Prostate gland (tissue), 2 donors: ENCODE data around the gene CUL1.

ENCODE experiments used
- POLR2A ChIP-seq: fragments of 450-650 bp; IDR thresholded peaks from one replicate; pipeline ENCODE4 v1.6.1; 2016; ENCODE audit warnings: antibody characterized with exemption, mild to moderate bottlenecking
- POLR2AphosphoS5 ChIP-seq: sonication (generic); formaldehyde crosslinking; IDR thresholded peaks from one replicate; pipeline ENCODE4 v1.6.1; 2017; ENCODE audit warnings: antibody characterized with exemption
- TF ChIP-seq, protein P1 (sequence below), 4 experiments: fragments of 200-600 bp in 2 of 4; fragments of 450-650 bp in 2 of 4; sonication (generic) in 2 of 4; IDR thresholded peaks; 1 replicate in 3 of 4; 2 replicates in 1 of 4; pipeline ENCODE4 v1.5.1; 2016 to 2019; ENCODE audit warnings: antibody characterized with exemption in 4 of 4, mild to moderate bottlenecking in 2 of 4, moderate library complexity in 2 of 4

DNA sequence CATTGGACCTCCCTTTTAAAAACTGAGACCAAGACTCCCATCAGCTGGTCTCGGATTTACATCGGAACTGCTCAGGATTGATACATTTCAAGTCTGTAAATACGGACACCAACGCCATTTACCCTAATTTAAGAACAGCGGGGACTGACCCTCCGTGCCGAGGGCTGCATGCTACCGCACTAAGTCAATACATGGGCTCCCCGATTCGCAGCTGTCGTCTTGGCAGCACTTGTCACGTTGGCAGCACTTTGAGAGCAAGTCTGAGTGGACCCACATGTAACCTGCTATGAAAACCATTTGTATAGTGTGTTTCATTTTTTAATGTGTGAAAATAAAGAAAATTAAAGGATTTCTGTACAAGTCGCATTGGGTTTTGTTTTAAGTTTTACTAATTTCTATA lies 102.0 kb downstream of the CUL1 start:
- TF ChIP-seq POLR2AphosphoS5 = no peak
- TF ChIP-seq, protein P1, sequence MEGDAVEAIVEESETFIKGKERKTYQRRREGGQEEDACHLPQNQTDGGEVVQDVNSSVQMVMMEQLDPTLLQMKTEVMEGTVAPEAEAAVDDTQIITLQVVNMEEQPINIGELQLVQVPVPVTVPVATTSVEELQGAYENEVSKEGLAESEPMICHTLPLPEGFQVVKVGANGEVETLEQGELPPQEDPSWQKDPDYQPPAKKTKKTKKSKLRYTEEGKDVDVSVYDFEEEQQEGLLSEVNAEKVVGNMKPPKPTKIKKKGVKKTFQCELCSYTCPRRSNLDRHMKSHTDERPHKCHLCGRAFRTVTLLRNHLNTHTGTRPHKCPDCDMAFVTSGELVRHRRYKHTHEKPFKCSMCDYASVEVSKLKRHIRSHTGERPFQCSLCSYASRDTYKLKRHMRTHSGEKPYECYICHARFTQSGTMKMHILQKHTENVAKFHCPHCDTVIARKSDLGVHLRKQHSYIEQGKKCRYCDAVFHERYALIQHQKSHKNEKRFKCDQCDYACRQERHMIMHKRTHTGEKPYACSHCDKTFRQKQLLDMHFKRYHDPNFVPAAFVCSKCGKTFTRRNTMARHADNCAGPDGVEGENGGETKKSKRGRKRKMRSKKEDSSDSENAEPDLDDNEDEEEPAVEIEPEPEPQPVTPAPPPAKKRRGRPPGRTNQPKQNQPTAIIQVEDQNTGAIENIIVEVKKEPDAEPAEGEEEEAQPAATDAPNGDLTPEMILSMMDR (IDR thresholded peaks at IDR 0.05) = no peak
- TF ChIP-seq POLR2A = no peak
